K562 (cell line): ENCODE measurements around the gene TCF4. TPM values are rescaled to one million over a fixed set of nuclear protein-coding genes. Genes with fewer than 3 reads are reported as not detected.

Source experiments
- ATAC-seq: fragments of 200-7000 bp; cut with Tn5 transposase; 3 replicates; pipeline ENCODE4 v1.9.1; 2020; ENCODE audit warnings: moderate library complexity
- BruUV-seq: library from RNA; stranded (reverse); fragments of 400-500 nt; replicated peaks from 2 replicates; lab custom pipeline; 2021; lab: Mats Ljungman, UMichigan
- CTCF ChIA-PET: fragments of 300-600 bp; formaldehyde crosslinking; extraction: SDS; loops from one replicate; lab custom pipeline; 2021; ENCODE audit warnings: low intra/inter-chr PET ratio; lab: Yijun Ruan, JAX
- POLR2A ChIA-PET: fragments of 300-600, 350-650 bp; sonication (Branson Sonifier 250); formaldehyde crosslinking; extraction: SDS; loops from one replicate; lab custom pipeline; 2021; ENCODE audit warnings: antibody characterized with exemption, inconsistent platforms; lab: Yijun Ruan, JAX
- DNase-seq, 4 experiments: peaks; one replicate each; pipeline versions ENCODE4 v3.0.0 to v3.0.0-alpha.2; 2011 to 2018; ENCODE audit warnings: low spot score in 3 of 4, mixed read lengths in 3 of 4; ENCODE audit errors: extremely low read depth in 1 of 4
- FAIRE-seq: peaks from 2 replicates; lab custom pipeline; 2011; peaks lifted over from hg19 to GRCh38; lab: Jason Lieb, UNC
- H2AFZ ChIP-seq: 2 replicates; pipeline ENCODE4 v1.6.0; 2011; ENCODE audit warnings: low read depth, low read length, control low read depth, inconsistent platforms
- H3K27ac ChIP-seq: fragments of 200-600 bp; 3 replicates; pipeline ENCODE4 v1.8.0; 2011; ENCODE audit warnings: low read depth, mild to moderate bottlenecking, control low read depth, inconsistent platforms, low read length, moderate library complexity, mixed read lengths; ENCODE audit errors: extremely low read depth
- H3K27me3 ChIP-seq, 2 experiments: fragments of 300-600 bp in 1 of 2; 2 replicates in 1 of 2; 3 replicates in 1 of 2; pipeline versions ENCODE4 v1.6.0 to v1.8.0; 2011; ENCODE audit warnings: inconsistent platforms in 2 of 2, low read length in 2 of 2, mild to moderate bottlenecking in 1 of 2, mixed read lengths in 1 of 2, moderate library complexity in 1 of 2; ENCODE audit not compliant: control insufficient read depth in 2 of 2, insufficient read depth in 2 of 2
- H3K36me3 ChIP-seq: fragments of 300-600 bp; 3 replicates; pipeline ENCODE4 v1.8.0; 2011; ENCODE audit warnings: mild to moderate bottlenecking, low read length, inconsistent platforms; ENCODE audit not compliant: control insufficient read depth, insufficient read depth
- H3K4me1 ChIP-seq, 2 experiments: fragments of 200-600 bp in 1 of 2; replicated peaks in 1 of 2; 2 replicates in 1 of 2; 3 replicates in 1 of 2; pipeline versions ENCODE4 v1.5.1 to v1.8.0; 2011; ENCODE audit warnings: inconsistent platforms in 2 of 2, low read length in 2 of 2, mild to moderate bottlenecking in 1 of 2, mixed read lengths in 1 of 2, moderate library complexity in 1 of 2; ENCODE audit not compliant: control insufficient read depth in 2 of 2, insufficient read depth in 2 of 2
- H3K4me2 ChIP-seq: 2 replicates; pipeline ENCODE4 v1.6.1; 2011; ENCODE audit warnings: low read length, control low read depth, inconsistent platforms, mixed read lengths; ENCODE audit not compliant: insufficient read depth
- H3K4me3 ChIP-seq: fragments of 200-600 bp; sonication (generic), shearing (Covaris generic); 2 replicates; pipeline ENCODE4 v1.5.1; 2016; ENCODE audit warnings: control low read depth, inconsistent platforms
- H3K79me2 ChIP-seq: fragments of 200-600 bp; 3 replicates; pipeline ENCODE4 v1.8.0; 2011; ENCODE audit warnings: low read length, inconsistent platforms; ENCODE audit not compliant: control insufficient read depth, insufficient read depth
- H3K9ac ChIP-seq, 2 experiments: 2 replicates each; pipeline versions ENCODE4 v1.6.0 to v1.6.1; 2011; ENCODE audit warnings: low read depth in 2 of 2, low read length in 2 of 2, control low read depth in 1 of 2, inconsistent platforms in 1 of 2, mild to moderate bottlenecking in 1 of 2, mixed read lengths in 1 of 2; ENCODE audit not compliant: insufficient read depth in 1 of 2
- H3K9me1 ChIP-seq: one replicate; pipeline ENCODE4 v1.6.0; 2011; ENCODE audit warnings: inconsistent platforms, mild to moderate bottlenecking, low read length, moderate library complexity; ENCODE audit not compliant: control insufficient read depth, insufficient read depth
- H3K9me3 ChIP-seq: replicated peaks from 2 replicates; pipeline ENCODE4 v1.5.1; 2011; ENCODE audit warnings: low read depth, low read length, inconsistent platforms; ENCODE audit not compliant: control insufficient read depth, insufficient read depth
- H4K20me1 ChIP-seq: replicated peaks from 2 replicates; pipeline ENCODE4 v1.6.1; 2011; ENCODE audit warnings: low read length, inconsistent platforms, mixed read lengths; ENCODE audit not compliant: control insufficient read depth, insufficient read depth
- ETV1 ChIP-seq: fragments of 450-650 bp; conservative IDR thresholded peaks from 2 replicates; pipeline ENCODE4 v1.6.1; 2016; ENCODE audit warnings: missing genetic modification characterization, control low read depth, low read depth, missing compliant biosample characterization
- LCOR ChIP-seq: sonication (generic); formaldehyde crosslinking; IDR thresholded peaks from 2 replicates; pipeline ENCODE4 v1.8.0; 2022; ENCODE audit warnings: mild to moderate bottlenecking, missing genetic modification reagents
- WGBS: fragments of 100-300 bp; shearing (Covaris generic); methylation state at CpG from one replicate; pipeline ENCODE4 v1.1.6; 2016; ENCODE audit warnings: low coverage, mixed read lengths; ENCODE audit not compliant: insufficient coverage; ENCODE audit errors: missing lambda C conversion rate; 5-methylcytosine and 5-hydroxymethylcytosine counted together
- in situ Hi-C: fragments of 300-500 bp; cut with MboI; formaldehyde crosslinking; loops from 4 replicates; pipeline ENCODE4 v1.15.0; 2018; ENCODE audit warnings: inconsistent platforms, mixed read lengths
- intact Hi-C: fragments of 100-400 bp; cut with micrococcal nuclease; formaldehyde crosslinking; loops from 2 replicates; pipeline ENCODE4 v1.14.2; 2022
- polyA plus RNA-seq, 8 experiments: library from polyadenylated mRNA; depleted of rRNA in 4 of 8; stranded (reverse) in 5 of 8; unstranded in 3 of 8; fragments of >200 nt; fragmentation: Nextera tagmentation in 2 of 8; fragmentation: Illumina TruSeq in 1 of 8; extraction: Ambion mirVana in 2 of 8; extraction: Trizol in 1 of 8; gene quantifications; 2 replicates each; pipeline versions ENCODE4 v1.2.1 to v1.2.3, GENCODE V29; 2011 to 2014; ENCODE audit warnings: inconsistent platforms in 1 of 8, missing spikeins in 1 of 8
- total RNA-seq, 7 experiments: library from RNA; depleted of rRNA in 6 of 7; stranded (reverse); fragments of >200 nt in 6 of 7; fragmentation: Illumina TruSeq in 2 of 7; extraction: Trizol in 2 of 7; gene quantifications; 2 replicates each; pipeline versions ENCODE4 v1.2.1 to v1.2.3, GENCODE V29; 2011 to 2021; ENCODE audit warnings: low replicate concordance in 1 of 7
- TF ChIP-seq, protein P1 (sequence below): fragments of 450-650 bp; IDR thresholded peaks from 2 replicates; pipeline ENCODE4 v1.6.1; 2017; ENCODE audit warnings: mild to moderate bottlenecking, moderate library complexity
- TF ChIP-seq, protein P2 (sequence below): fragments of 450-650 bp; IDR thresholded peaks from 2 replicates; pipeline ENCODE4 v1.6.1; 2016; ENCODE audit warnings: low read depth
- TF ChIP-seq, protein P3 (sequence below): fragments of 250-450 bp; sonication (Bioruptor Pico); IDR thresholded peaks from 2 replicates; pipeline ENCODE4 v1.8.0; 2021; ENCODE audit warnings: moderate library complexity, mild to moderate bottlenecking, inconsistent platforms
- TF ChIP-seq, protein P4 (sequence below): fragments of 250-450 bp; sonication (Bioruptor Pico); IDR thresholded peaks from 2 replicates; pipeline ENCODE4 v1.6.1; 2021; ENCODE audit warnings: mild to moderate bottlenecking
- TF ChIP-seq, protein P5 (sequence below), 2 experiments: IDR thresholded peaks; 2 replicates each; pipeline ENCODE4 v1.6.1; 2011; ENCODE audit warnings: borderline replicate concordance in 1 of 2, control low read depth in 1 of 2, low read depth in 1 of 2, low read length in 1 of 2, mild to moderate bottlenecking in 1 of 2, mixed read lengths in 1 of 2, moderate library complexity in 1 of 2; ENCODE audit not compliant: insufficient read depth in 1 of 2, insufficient read length in 1 of 2, poor library complexity in 1 of 2, severe bottlenecking in 1 of 2; ENCODE audit errors: extremely low read depth in 1 of 2

The TCF4 gene
- total and polyA plus RNA-seq, 9 of the 15 experiments (the other 6 are each of a cell fraction or from before 2014, with no cell fraction given): 4.8 to 24.7 (median 15.2) TPM

DNA sequence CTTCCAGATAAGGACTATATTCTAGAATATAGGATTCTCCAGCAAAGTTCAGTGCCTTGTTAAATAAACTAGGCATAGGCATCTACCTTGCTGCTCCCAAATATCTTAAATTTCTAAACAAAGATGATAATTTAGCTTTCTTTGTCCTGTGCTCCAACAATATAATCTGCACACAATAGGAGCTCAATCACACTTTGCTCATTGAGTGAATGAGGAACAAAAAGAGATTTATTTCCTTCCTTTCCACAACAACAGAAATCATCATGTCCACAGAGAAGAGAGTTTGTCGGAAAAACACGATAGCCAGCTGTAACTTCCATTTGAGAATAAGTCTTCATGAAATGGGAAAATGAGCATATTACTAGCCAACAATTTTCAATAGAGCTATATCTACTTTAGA lies 256.7 kb downstream of the TCF4 start:
- in situ Hi-C loops: no loop called here
- WGBS: 79% methylated on average over 2 of the region's 2 CpGs
- CTCF ChIA-PET: no interaction called here
- Histone ChIP-seq H3K9ac (no peak overlapping the region), H4K20me1 (no peaks in the 10 kb centered on the region), H2AFZ (no peak overlapping the region), H3K4me1 (no peaks in the 10 kb centered on the region), H3K9me1 (no peaks in the 10 kb centered on the region), H3K4me3 (no peak overlapping the region), H3K27ac (no peak overlapping the region), H3K36me3 (no peaks in the 10 kb centered on the region)
- FAIRE-seq: no peak
- TF ChIP-seq, protein P1, sequence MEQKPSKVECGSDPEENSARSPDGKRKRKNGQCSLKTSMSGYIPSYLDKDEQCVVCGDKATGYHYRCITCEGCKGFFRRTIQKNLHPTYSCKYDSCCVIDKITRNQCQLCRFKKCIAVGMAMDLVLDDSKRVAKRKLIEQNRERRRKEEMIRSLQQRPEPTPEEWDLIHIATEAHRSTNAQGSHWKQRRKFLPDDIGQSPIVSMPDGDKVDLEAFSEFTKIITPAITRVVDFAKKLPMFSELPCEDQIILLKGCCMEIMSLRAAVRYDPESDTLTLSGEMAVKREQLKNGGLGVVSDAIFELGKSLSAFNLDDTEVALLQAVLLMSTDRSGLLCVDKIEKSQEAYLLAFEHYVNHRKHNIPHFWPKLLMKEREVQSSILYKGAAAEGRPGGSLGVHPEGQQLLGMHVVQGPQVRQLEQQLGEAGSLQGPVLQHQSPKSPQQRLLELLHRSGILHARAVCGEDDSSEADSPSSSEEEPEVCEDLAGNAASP: no peak
- TF ChIP-seq, protein P2, sequence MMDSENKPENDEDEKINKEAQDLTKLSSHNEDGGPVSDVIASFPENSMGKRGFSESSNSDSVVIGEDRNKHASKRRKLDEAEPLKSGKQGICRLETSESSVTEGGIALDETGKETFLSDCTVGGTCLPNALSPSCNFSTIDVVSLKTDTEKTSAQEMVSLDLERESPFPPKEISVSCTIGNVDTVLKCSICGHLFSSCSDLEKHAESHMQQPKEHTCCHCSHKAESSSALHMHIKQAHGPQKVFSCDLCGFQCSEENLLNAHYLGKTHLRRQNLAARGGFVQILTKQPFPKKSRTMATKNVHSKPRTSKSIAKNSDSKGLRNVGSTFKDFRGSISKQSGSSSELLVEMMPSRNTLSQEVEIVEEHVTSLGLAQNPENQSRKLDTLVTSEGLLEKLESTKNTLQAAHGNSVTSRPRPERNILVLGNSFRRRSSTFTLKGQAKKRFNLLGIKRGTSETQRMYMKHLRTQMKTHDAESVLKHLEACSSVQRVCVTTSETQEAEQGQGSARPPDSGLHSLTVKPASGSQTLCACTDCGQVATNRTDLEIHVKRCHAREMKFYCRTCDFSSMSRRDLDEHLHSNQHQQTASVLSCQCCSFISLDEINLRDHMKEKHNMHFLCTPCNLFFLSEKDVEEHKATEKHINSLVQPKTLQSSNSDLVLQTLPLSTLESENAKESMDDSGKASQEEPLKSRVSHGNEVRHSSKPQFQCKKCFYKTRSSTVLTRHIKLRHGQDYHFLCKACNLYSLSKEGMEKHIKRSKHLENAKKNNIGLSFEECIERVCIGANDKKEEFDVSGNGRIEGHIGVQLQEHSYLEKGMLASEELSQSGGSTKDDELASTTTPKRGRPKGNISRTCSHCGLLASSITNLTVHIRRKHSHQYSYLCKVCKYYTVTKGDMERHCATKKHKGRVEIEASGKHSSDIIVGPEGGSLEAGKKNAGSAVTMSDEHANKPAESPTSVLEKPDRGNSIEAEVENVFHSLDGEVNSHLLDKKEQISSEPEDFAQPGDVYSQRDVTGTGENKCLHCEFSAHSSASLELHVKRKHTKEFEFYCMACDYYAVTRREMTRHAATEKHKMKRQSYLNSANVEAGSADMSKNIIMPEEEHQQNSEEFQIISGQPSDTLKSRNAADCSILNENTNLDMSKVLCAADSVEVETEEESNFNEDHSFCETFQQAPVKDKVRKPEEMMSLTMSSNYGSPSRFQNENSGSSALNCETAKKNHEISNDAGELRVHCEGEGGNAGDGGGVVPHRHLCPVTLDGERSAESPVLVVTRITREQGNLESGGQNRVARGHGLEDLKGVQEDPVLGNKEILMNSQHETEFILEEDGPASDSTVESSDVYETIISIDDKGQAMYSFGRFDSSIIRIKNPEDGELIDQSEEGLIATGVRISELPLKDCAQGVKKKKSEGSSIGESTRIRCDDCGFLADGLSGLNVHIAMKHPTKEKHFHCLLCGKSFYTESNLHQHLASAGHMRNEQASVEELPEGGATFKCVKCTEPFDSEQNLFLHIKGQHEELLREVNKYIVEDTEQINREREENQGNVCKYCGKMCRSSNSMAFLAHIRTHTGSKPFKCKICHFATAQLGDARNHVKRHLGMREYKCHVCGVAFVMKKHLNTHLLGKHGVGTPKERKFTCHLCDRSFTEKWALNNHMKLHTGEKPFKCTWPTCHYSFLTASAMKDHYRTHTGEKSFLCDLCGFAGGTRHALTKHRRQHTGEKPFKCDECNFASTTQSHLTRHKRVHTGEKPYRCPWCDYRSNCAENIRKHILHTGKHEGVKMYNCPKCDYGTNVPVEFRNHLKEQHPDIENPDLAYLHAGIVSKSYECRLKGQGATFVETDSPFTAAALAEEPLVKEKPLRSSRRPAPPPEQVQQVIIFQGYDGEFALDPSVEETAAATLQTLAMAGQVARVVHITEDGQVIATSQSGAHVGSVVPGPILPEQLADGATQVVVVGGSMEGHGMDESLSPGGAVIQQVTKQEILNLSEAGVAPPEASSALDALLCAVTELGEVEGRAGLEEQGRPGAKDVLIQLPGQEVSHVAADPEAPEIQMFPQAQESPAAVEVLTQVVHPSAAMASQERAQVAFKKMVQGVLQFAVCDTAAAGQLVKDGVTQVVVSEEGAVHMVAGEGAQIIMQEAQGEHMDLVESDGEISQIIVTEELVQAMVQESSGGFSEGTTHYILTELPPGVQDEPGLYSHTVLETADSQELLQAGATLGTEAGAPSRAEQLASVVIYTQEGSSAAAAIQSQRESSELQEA: no peak
- TF ChIP-seq, protein P3, sequence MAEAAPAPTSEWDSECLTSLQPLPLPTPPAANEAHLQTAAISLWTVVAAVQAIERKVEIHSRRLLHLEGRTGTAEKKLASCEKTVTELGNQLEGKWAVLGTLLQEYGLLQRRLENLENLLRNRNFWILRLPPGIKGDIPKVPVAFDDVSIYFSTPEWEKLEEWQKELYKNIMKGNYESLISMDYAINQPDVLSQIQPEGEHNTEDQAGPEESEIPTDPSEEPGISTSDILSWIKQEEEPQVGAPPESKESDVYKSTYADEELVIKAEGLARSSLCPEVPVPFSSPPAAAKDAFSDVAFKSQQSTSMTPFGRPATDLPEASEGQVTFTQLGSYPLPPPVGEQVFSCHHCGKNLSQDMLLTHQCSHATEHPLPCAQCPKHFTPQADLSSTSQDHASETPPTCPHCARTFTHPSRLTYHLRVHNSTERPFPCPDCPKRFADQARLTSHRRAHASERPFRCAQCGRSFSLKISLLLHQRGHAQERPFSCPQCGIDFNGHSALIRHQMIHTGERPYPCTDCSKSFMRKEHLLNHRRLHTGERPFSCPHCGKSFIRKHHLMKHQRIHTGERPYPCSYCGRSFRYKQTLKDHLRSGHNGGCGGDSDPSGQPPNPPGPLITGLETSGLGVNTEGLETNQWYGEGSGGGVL (CRISPR knock-in tag): no peak
- TF ChIP-seq ETV1 (no peak), LCOR (CRISPR knock-in tag) (no peak)
- TF ChIP-seq, protein P4, sequence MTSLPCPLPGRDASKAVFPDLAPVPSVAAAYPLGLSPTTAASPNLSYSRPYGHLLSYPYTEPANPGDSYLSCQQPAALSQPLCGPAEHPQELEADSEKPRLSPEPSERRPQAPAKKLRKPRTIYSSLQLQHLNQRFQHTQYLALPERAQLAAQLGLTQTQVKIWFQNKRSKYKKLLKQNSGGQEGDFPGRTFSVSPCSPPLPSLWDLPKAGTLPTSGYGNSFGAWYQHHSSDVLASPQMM (CRISPR knock-in tag): no peak
- TF ChIP-seq, protein P5, sequence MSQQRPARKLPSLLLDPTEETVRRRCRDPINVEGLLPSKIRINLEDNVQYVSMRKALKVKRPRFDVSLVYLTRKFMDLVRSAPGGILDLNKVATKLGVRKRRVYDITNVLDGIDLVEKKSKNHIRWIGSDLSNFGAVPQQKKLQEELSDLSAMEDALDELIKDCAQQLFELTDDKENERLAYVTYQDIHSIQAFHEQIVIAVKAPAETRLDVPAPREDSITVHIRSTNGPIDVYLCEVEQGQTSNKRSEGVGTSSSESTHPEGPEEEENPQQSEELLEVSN (IDR thresholded peaks at IDR 0.05; ENCODE audit: borderline replicate concordance in 1 of 2, extremely low read depth in 1 of 2, insufficient read depth in 1 of 2, insufficient read length in 1 of 2, low read depth in 1 of 2, low read length in 1 of 2, poor library complexity in 1 of 2, severe bottlenecking in 1 of 2): no peak
- TF ChIP-seq, all 486 proteins: peak for 0
- DNase-seq (no peak), ATAC-seq (no peak)
- intact Hi-C loops: no loop called here
- POLR2A ChIA-PET: no interaction called here
- Histone ChIP-seq H3K79me2 (no peaks in the 10 kb centered on the region), H3K4me2 (no peak overlapping the region), H3K9me3 (no peaks in the 10 kb centered on the region), H3K27me3 (no peaks in the 10 kb centered on the region)
- no TSS peak for BruUV-seq
